Fibroblast of lung (primary cell): ENCODE data around the gene ZNF614. TPM values are rescaled to one million over a fixed set of nuclear protein-coding genes. Genes with fewer than 3 reads are reported as not detected.

Source experiments
- DNase-seq, 2 donors: peaks; one replicate each; pipeline versions ENCODE4 v3.0.0 to v3.0.0-alpha.2; 2010; ENCODE audit warnings: low read depth in 2 of 2
- H2AFZ ChIP-seq: 2 replicates; pipeline ENCODE4 v1.5.1; 2012; ENCODE audit warnings: low read length, control low read depth, inconsistent platforms
- H3K27ac ChIP-seq: 2 replicates; pipeline ENCODE4 v1.5.1; 2011; ENCODE audit warnings: low read length, control low read depth; ENCODE audit not compliant: insufficient read depth
- H3K27me3 ChIP-seq: 2 replicates; pipeline ENCODE4 v1.5.1; 2011; ENCODE audit warnings: mild to moderate bottlenecking, low read length; ENCODE audit not compliant: control insufficient read depth, insufficient read depth
- H3K36me3 ChIP-seq: 2 replicates; pipeline ENCODE4 v1.5.1; 2011; ENCODE audit warnings: low read length; ENCODE audit not compliant: control insufficient read depth, insufficient read depth
- H3K4me1 ChIP-seq: 2 replicates; pipeline ENCODE4 v1.5.1; 2011; ENCODE audit warnings: low read length; ENCODE audit not compliant: control insufficient read depth, insufficient read depth; ENCODE audit errors: extremely low read depth
- H3K4me2 ChIP-seq: 2 replicates; pipeline ENCODE4 v1.5.1; 2011; ENCODE audit warnings: low read length, control low read depth; ENCODE audit not compliant: insufficient read depth; ENCODE audit errors: extremely low read depth
- H3K4me3 ChIP-seq, 4 experiments: fragments of 200-600 bp in 1 of 4; sonication (generic) in 1 of 4; replicated peaks in 1 of 4; 2 replicates each; pipeline ENCODE4 v1.5.1; 2011 to 2016; ENCODE audit warnings: low read length in 4 of 4, low read depth in 3 of 4, mild to moderate bottlenecking in 3 of 4, control low read depth in 2 of 4, inconsistent platforms in 1 of 4, mixed read lengths in 1 of 4; ENCODE audit not compliant: insufficient read depth in 1 of 4; ENCODE audit errors: control extremely low read depth in 1 of 4
- H3K79me2 ChIP-seq: 2 replicates; pipeline ENCODE4 v1.5.1; 2012; ENCODE audit warnings: mild to moderate bottlenecking, low read length, inconsistent platforms; ENCODE audit not compliant: control insufficient read depth, insufficient read depth
- H3K9ac ChIP-seq: 2 replicates; pipeline ENCODE4 v1.5.1; 2011; ENCODE audit warnings: mild to moderate bottlenecking, low read length, control low read depth; ENCODE audit not compliant: insufficient read depth
- H3K9me3 ChIP-seq: 2 replicates; pipeline ENCODE4 v1.5.1; 2012; ENCODE audit warnings: low read depth, low read length; ENCODE audit not compliant: control insufficient read depth, insufficient read depth
- H4K20me1 ChIP-seq: 2 replicates; pipeline ENCODE4 v1.5.1; 2011; ENCODE audit warnings: low read length; ENCODE audit not compliant: control insufficient read depth, insufficient read depth; ENCODE audit errors: extremely low read depth
- EZH2 ChIP-seq: IDR thresholded peaks from 2 replicates; pipeline ENCODE4 v1.5.1; 2012; ENCODE audit warnings: low read length, control low read depth, mild to moderate bottlenecking; ENCODE audit errors: missing control alignments
- polyA plus RNA-seq, 2 donors: library from polyadenylated mRNA; depleted of rRNA in 1 of 2; stranded (reverse) in 1 of 2; unstranded in 1 of 2; fragments of >200 nt; gene quantifications; 2 replicates each; pipeline ENCODE4 v1.2.1, GENCODE V29; 2011 to 2012; ENCODE audit warnings: missing spikeins in 1 of 2
- total RNA-seq: library from RNA; depleted of rRNA; stranded (reverse); fragments of >200 nt; gene quantifications from 2 replicates; pipeline ENCODE4 v1.2.1, GENCODE V29; 2014
- TF ChIP-seq, protein P1 (sequence below), 2 donors: IDR thresholded peaks in 1 of 2; conservative IDR thresholded peaks in 1 of 2; 1 replicate in 1 of 2; 2 replicates in 1 of 2; pipeline ENCODE4 v1.5.1; 2011 to 2012; ENCODE audit warnings: low read length in 2 of 2, control low read depth in 1 of 2, inconsistent platforms in 1 of 2, low read depth in 1 of 2, mild to moderate bottlenecking in 1 of 2

The ZNF614 gene
- total and polyA plus RNA-seq, 2 donors (not counting 1 experiment from before 2014, with no cell fraction given) = 7.2 to 9.2 TPM

DNA sequence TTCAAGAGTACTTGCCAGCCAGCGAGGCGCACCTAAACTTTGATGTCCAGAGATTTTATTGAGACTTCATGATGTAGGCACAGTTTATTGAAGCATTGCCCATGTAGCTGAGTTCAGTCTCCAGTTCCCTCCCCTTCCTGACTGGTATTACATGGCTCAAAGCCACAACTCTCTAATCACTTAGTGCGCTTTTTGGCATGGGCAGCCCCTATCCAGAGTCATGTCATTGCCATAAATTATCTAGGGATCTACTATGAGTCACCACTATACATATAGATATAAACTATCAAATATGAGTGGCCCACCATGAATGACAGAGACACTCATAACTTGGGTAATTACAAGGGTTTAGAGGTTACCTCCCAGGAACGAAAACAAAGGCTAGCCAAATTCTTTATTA, 7.7 kb downstream of the ZNF614 start:
- no peak overlapping the region for H3K27ac ChIP-seq
- H3K36me3 ChIP-seq = peaks cover 21% of the 10 kb centered on the region
- DNase-seq = no peak
- H3K9ac ChIP-seq = no peak overlapping the region
- no peaks in the 10 kb centered on the region for H4K20me1 ChIP-seq
- H3K4me3 ChIP-seq = no peak overlapping the region
- no peak overlapping the region for H3K4me2 ChIP-seq
- H3K4me1 ChIP-seq = no peaks in the 10 kb centered on the region
- no peaks in the 10 kb centered on the region for H3K27me3 ChIP-seq
- no peaks in the 10 kb centered on the region for H3K79me2 ChIP-seq
- no peaks in the 10 kb centered on the region for H3K9me3 ChIP-seq
- H2AFZ ChIP-seq = no peak overlapping the region
- no peak for TF ChIP-seq EZH2
- TF ChIP-seq, protein P1, sequence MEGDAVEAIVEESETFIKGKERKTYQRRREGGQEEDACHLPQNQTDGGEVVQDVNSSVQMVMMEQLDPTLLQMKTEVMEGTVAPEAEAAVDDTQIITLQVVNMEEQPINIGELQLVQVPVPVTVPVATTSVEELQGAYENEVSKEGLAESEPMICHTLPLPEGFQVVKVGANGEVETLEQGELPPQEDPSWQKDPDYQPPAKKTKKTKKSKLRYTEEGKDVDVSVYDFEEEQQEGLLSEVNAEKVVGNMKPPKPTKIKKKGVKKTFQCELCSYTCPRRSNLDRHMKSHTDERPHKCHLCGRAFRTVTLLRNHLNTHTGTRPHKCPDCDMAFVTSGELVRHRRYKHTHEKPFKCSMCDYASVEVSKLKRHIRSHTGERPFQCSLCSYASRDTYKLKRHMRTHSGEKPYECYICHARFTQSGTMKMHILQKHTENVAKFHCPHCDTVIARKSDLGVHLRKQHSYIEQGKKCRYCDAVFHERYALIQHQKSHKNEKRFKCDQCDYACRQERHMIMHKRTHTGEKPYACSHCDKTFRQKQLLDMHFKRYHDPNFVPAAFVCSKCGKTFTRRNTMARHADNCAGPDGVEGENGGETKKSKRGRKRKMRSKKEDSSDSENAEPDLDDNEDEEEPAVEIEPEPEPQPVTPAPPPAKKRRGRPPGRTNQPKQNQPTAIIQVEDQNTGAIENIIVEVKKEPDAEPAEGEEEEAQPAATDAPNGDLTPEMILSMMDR (conservative IDR thresholded peaks at IDR 0.05 in 1 of 2, IDR thresholded peaks at IDR 0.05 in 1 of 2; ENCODE audit: low read depth in 1 of 2, low read length in 2 of 2) = no peak

GRCh38 chr19:52010674-52011073, 17.5 kb downstream of the ZNF614 start:
- Histone ChIP-seq H3K4me1 (no peaks in the 10 kb centered on the region), H3K36me3 (no peaks in the 10 kb centered on the region), H3K9ac (no peak overlapping the region), H3K9me3 (no peaks in the 10 kb centered on the region), H3K4me3 (no peak overlapping the region), H3K79me2 (no peaks in the 10 kb centered on the region), H3K27ac (no peak overlapping the region), H2AFZ (no peak overlapping the region), H3K4me2 (no peak overlapping the region), H4K20me1 (no peaks in the 10 kb centered on the region), H3K27me3 (no peaks in the 10 kb centered on the region)
- no peak for TF ChIP-seq EZH2
- TF ChIP-seq, protein P1 (conservative IDR thresholded peaks at IDR 0.05 in 1 of 2, IDR thresholded peaks at IDR 0.05 in 1 of 2; ENCODE audit: low read depth in 1 of 2, low read length in 2 of 2) = no peak
- DNase-seq = no peak

DNA sequence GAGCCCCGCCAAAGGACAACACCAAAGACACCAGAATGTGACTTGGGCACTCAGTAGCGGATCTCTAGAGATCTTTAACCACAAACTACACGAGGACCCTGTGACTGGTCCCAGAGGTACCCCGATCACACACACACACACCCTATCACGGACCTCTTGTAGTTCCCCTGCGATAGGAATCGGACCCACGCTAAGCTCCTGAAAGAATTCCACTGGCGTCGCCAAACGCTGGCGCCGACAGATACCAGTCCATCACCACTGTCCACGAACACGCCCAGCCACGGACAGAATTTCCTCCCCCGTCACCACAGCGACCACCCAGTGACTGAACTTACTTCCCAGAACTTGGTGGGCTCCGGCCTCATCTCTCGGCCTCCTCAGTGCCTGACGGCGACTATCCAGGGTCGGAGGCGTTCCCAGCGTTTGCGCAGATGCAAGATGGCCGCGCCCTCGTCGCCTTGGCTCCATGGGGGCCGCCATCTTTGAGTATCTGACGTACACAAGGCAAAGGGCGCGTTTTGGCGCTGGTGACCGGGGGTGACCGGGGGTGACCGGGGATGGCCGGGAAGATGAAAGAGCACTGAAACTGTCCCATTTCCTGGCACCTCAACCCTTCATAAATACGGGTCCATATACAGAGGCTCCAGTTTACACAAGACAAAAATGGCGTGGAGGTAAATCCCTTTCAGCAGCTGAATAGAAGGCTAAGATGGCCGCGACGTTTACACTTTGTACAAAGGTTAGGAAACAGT, 20.2 kb downstream of the ZNF614 start, which contains the start of gene ZNF615:
Gene ZNF615, minus strand, starts transcription at position 406 of the 752 bp plus-strand sequence. CDS start 4,500 bp downstream, outside the sequence.
- peak within 1 kb of the TSS; percentile 87 to 98 (median 96) for H3K4me3 ChIP-seq
- H3K79me2 ChIP-seq = no peaks in the 10 kb centered on the region
- no peaks in the 10 kb centered on the region for H3K27me3 ChIP-seq
- H3K9ac ChIP-seq = peak within 1 kb of the TSS; percentile 54
- TF ChIP-seq, protein P1 (conservative IDR thresholded peaks at IDR 0.05 in 1 of 2, IDR thresholded peaks at IDR 0.05 in 1 of 2; ENCODE audit: low read depth in 1 of 2, low read length in 2 of 2) = no peak
- no peak for TF ChIP-seq EZH2
- no peaks in the 10 kb centered on the region for H3K4me1 ChIP-seq
- H3K36me3 ChIP-seq = no peaks in the 10 kb centered on the region
- no peaks in the 10 kb centered on the region for H3K9me3 ChIP-seq
- peak; percentile 81 to 88 for DNase-seq
- H3K4me2 ChIP-seq = peak within 1 kb of the TSS; percentile 78
- peak within 1 kb of the TSS; percentile 80 for H3K27ac ChIP-seq
- no peaks in the 10 kb centered on the region for H4K20me1 ChIP-seq
- peak within 1 kb of the TSS; percentile 100 for H2AFZ ChIP-seq
